Measurements from ENCODE around the gene C2orf42. TPM values are rescaled to one million over a fixed set of nuclear protein-coding genes. Genes with fewer than 3 reads are reported as not detected.
A peak's percentile ranks its signal among the peaks of the same experiment; 100 is the strongest.

The C2orf42 gene
- total RNA-seq, 1 experiment from 2014 or later: 6.8 TPM

GRCh38 chr2:70113359-70114070, 77.3 kb downstream of the C2orf42 start:
- no peak for TF ChIP-seq OVOL2 (CRISPR knock-in tag; IDR thresholded peaks at IDR 0.05; ENCODE audit: borderline replicate concordance)
- TF ChIP-seq GABPB1 (CRISPR knock-in tag; IDR thresholded peaks at IDR 0.05): no peak
- TF ChIP-seq MXD4 (CRISPR knock-in tag; IDR thresholded peaks at IDR 0.05; ENCODE audit: borderline replicate concordance): no peak
- TF ChIP-seq FOXP1 (CRISPR knock-in tag; IDR thresholded peaks at IDR 0.05; ENCODE audit: borderline replicate concordance): no peak
- TF ChIP-seq RELA (CRISPR knock-in tag; IDR thresholded peaks at IDR 0.05; ENCODE audit: borderline replicate concordance): no peak
- TF ChIP-seq SP1 (CRISPR knock-in tag; conservative IDR thresholded peaks at IDR 0.05): no peak
- no peak for TF ChIP-seq CDX4 (CRISPR knock-in tag; IDR thresholded peaks at IDR 0.05; ENCODE audit: borderline replicate concordance)
- TF ChIP-seq RORB (CRISPR knock-in tag; IDR thresholded peaks at IDR 0.05): no peak
- no peak for TF ChIP-seq USF1 (CRISPR knock-in tag; IDR thresholded peaks at IDR 0.05)
- peak overlapping the region; percentile 75 for H3K27ac Mint-ChIP-seq
- peaks cover 46% of the 10 kb centered on the region for H3K4me1 Mint-ChIP-seq
- ATAC-seq (no peak), DNase-seq (ENCODE audit: low spot score) (no peak)
- ChIA-PET POLR2A (interaction anchor here (1.0 kb wide), 2 partner anchors 27 kb away, joined by 3 to 4 read pairs; no protein-coding TSS in a partner anchor), CTCF (no interaction called here)
- no peaks in the 10 kb centered on the region for H3K27me3 Mint-ChIP-seq (ENCODE audit: low read depth)
- no peaks in the 10 kb centered on the region for H3K36me3 Mint-ChIP-seq
- H3K9me3 Mint-ChIP-seq: no peaks in the 10 kb centered on the region
- no peak overlapping the region for H3K4me3 Mint-ChIP-seq

- Mint-ChIP-seq H3K4me3 (no peak overlapping the region), H3K4me1 (peaks cover 56% of the 10 kb centered on the region)
- TF ChIP-seq ATF2 (CRISPR knock-in tag; IDR thresholded peaks at IDR 0.05; ENCODE audit: borderline replicate concordance, low read depth) (no peak), NR1H2 (CRISPR knock-in tag; IDR thresholded peaks at IDR 0.05) (no peak), MAX (CRISPR knock-in tag; IDR thresholded peaks at IDR 0.05) (no peak), ZNF263 (CRISPR knock-in tag; IDR thresholded peaks at IDR 0.05; ENCODE audit: low read depth) (no peak), NR3C1 (CRISPR knock-in tag; conservative IDR thresholded peaks at IDR 0.05; ENCODE audit: low read depth) (no peak), ZNF425 (CRISPR knock-in tag; conservative IDR thresholded peaks at IDR 0.05) (no peak), ARID4B (CRISPR knock-in tag; IDR thresholded peaks at IDR 0.05; ENCODE audit: borderline replicate concordance) (no peak), E2F4 (CRISPR knock-in tag; IDR thresholded peaks at IDR 0.05; ENCODE audit: borderline replicate concordance, low read depth) (no peak), FOXK1 (CRISPR knock-in tag; IDR thresholded peaks at IDR 0.05) (no peak), ZNF219 (CRISPR knock-in tag; IDR thresholded peaks at IDR 0.05; ENCODE audit: borderline replicate concordance) (no peak)
Observed at GRCh38 chr2:70111752-70112591, 78.8 kb downstream of the C2orf42 start.

More at GRCh38 chr2:70111752-70112591, 78.8 kb downstream of the C2orf42 start:
- peak overlapping the region; percentile 72 for H3K27ac Mint-ChIP-seq
- no peaks in the 10 kb centered on the region for H3K9me3 Mint-ChIP-seq
- no peaks in the 10 kb centered on the region for H3K36me3 Mint-ChIP-seq
- POLR2A ChIA-PET: no interaction called here
- no peaks in the 10 kb centered on the region for H3K27me3 Mint-ChIP-seq (ENCODE audit: low read depth)
- DNase-seq (ENCODE audit: low spot score) (no peak), ATAC-seq (no peak)
- CTCF ChIA-PET: interaction anchor here (0.7 kb wide), 1 partner anchor 712 kb away, joined by 3 read pairs; no protein-coding TSS in a partner anchor
